Fibroblast of gingiva (primary cell): ENCODE results near the gene MYO1A.
"Not testable (repeated sequence)": the region's sequence is repeated elsewhere in the genome, so short reads cannot be mapped to it uniquely, and the experiment has no call there.

Experiments used
- DNase-seq: peaks from one replicate; pipeline ENCODE4 v3.0.0-alpha.2; 2011; ENCODE audit warnings: low read depth

Gene MYO1A

DNA sequence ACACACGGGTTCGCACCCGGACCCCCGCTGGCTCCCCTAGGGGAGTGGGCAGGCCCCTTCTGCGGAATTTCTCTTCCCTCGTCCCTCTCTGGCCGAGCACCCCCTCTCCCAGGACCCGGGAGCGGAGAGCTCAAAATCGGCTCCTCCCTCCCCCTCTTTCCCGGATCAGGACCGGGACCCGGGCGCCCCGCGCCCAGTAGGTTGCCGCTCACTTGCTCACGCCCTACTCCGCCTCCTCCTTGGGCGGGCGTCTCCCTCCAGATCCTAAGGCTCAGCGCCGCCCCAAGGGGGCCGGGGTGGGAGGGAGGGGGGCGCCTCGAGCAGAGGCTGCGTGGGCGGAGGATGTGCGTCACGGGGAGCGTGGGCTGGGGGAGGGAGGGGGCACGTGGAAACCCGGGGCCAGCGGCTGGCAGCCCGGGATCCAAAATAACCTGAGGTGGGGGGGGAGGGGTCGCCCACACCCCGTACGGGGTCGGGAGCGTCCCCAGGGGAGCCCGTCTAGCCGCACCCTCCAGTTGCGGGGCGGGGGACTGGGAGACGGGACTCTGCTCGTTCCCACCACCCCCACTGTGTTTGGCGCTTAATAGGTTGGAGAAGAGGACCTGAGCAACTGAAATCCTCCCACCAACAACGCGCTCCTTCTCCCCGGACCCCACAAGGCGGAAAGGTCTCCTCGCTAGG, 37.2 kb upstream of the MYO1A start:
- DNase-seq: peak; percentile 92

DNA sequence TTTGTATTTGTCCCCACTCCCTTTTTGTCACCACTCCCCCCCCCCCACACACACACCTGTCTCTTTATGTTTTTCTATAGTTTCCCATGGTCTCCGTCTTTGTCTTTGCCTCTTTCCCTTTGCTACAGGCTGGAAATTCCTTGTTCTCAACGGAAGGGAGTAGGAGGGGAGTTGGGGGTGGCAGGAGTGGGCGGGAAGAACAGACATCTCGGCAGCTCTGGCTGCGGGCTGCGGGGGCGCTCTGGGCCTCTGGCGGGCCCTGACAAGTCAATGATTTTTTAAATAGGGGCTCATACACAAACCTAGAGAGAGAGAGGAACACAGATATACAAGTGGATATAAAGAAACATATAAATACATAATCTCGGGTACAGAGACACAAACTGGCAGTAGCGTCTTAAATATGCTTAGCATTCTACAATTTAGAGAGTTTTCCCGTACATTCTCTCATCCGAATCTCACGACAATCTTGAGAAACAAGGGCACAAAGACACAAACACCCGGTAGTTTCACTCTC, 36.6 kb upstream of the MYO1A start:
- DNase-seq: peak; percentile 69

DNA sequence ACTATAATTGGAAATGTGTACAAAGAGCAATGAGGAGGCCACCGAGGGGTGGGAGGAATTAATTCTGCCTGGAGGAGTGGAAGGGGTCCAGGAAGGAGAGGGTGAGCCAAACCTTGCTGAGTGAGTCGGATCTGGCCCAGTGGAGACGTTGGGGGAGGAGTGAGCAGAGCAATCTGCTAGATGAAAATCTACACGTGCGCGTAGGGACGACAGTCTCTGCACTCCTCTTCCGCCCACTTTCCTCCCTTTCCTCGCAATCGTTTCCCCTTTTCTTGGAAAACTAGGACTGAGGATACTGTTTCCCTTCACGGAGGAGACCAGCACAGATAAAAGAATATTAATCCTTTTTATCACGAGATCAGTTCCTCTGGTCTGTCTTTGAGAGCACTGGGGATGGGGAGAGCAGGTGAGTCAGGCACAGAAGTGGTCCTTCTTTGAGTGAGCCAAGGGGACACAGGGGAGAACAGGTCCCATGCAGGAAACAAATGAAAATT, 36.1 kb upstream of the MYO1A start:
- DNase-seq: peak; percentile 73

DNA sequence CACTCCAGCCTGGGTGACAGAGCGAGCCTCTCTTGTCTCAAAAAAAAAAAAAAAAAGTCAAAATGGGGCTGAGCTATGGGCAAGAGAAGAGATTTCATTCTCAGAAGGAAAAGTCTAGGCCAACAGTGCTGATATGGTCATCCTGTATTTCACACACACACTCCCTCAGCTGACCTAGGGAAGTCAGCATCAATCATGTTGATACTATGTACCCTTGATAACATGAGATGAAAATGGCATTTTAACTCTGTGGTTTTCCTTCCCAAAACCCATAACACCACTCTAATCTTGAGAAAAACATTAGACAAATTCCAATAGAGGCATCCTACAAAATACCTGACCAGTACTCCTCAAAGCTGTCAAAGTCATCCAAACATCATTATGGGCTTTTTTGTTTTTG, 30.9 kb upstream of the MYO1A start:
- DNase-seq: no peak

DNA sequence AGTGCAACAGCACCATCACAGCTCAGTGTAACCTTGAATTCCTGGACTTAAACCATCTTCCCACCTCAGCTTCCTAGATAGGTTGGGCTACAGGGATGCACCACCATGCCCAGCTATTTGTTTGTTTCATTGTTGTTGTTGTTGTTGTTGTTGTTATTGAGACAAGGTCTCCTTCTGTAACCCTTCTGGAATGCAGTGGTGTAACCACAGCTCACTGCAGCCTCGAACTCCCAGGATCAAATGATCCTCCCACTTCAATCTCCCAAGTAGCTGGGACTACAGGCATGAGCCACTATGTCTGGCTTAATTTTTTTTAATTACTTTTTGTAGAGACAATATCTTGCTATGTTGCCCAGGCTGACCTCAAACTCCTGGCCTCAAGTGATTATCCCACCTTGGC, 29.9 kb upstream of the MYO1A start:
- DNase-seq: no peak

DNA sequence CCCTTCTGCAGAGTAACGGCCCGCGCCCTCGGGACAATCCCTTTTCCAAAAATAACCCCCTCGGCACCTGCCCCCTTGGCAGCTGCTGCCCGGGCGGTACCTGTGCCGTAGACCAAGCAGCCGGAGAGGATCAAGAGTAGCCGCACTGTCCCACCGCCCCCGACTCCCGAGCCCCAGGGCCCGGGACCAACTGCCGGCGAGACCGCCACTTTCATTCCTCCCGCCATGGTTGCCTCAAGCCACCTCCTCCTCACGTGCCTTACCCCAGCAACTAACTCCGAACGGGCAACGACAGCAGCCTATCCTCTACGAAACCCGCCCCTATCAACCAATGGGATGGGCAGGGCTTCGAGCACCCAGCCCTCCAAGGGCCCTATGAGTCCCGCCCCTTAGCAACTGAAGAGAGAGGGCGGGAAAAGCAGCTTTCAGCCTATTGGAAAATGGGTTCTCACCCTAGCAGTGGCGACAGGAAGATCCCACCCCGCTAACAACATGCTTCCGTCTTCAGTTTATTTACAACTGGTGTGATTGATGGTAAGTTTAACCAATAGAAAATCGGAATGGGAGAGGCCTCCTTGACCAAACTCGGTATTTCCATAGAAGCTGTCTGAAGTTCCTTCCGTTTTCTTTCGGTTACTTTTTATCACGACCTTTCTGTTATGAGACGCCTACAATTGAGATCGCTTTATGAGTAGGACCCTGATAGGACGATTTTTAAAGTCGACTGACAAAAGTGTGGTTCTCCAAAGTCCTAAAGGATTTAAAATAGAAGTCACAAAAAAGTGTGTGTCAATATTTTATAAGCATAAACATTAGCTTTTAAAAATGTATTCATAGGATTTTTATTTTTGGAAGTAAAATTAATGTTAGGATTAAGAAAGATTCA, 28.8 kb upstream of the MYO1A start, which contains the start of gene NEMP1:
Gene NEMP1 (minus strand): TSS at position 273 of the 886 bp plus-strand sequence. CDS start 46 bp downstream, at position 227.
- peak; percentile 100 for DNase-seq

DNA sequence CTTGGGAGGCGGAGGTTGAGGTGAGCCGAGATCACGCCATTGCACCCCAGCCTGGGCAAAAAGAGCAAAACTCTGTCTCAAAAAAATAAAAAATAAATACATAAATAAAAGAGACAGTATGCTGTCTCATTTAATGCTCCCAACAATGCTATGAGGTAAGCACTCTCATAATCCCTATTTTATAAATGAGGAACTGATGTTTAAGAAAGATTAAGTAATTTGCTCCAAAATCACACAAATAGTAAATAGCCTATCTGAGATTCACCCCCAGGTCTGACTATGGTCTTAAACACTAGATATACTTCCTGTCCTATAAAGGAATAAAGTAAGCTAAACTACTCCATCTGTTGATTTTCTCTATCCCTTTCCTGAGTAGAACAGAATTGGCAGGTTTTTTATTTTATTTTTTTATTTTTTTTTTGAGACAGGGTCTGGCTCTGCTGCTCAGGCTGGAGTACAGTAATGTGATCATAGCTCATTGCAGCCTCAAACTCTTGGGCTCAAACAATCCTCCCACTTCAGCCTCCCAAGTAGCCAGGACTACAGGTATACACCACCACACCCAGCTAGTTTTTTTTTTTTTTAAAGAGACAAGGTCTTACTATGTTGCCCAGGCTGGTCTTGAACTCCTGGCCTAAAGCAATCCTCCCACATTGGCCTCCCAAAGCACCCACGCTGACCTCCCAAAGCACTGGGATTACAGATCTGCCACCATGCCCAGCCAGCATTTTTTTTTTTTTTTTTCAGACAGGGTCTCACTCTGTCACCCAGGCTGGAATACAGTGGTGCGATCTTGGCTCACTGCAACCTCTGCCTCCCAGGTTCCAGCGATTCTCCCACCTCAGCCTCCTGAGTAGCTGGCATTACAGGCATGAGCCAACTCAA, 23.9 kb upstream of the MYO1A start:
- not testable (repeated sequence) for DNase-seq

DNA sequence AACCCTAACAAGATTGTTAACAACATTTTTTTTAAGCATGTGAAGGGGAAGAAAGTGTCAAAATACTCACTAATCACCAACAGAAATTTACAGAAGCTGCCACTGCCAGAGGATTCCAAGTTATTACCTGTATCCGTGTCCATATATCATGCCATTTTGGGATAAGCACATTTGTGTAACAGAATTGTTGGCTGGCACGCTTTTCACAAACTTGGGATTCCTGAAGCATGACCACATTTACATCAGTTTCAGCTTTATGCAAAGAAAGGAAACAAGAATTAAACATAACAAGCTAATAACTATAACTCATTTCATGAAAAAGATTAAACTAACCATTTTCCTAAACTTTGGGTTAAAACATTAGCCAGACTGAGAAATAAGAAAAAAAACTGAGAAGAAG, 22.7 kb upstream of the MYO1A start:
- DNase-seq: no peak

DNA sequence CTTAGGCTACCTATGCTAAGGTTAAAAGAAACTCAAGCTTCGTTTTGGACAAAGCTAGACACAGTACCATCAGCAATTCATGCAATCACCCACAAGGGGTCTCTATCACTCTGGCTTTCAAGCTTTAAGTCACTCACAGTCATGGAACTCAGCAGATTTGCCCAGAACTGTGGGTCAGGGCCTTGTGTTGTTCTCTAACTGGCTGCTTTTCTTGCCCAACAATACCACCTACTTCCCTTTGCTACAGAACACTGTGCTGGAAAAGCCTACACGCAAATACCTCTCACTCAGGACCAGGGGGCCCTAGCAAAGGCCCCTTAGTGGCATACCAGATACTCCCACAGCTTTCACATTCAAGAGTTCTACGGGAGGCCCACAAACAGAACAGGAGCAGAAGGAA, 19.6 kb upstream of the MYO1A start:
- peak; percentile 92 for DNase-seq

DNA sequence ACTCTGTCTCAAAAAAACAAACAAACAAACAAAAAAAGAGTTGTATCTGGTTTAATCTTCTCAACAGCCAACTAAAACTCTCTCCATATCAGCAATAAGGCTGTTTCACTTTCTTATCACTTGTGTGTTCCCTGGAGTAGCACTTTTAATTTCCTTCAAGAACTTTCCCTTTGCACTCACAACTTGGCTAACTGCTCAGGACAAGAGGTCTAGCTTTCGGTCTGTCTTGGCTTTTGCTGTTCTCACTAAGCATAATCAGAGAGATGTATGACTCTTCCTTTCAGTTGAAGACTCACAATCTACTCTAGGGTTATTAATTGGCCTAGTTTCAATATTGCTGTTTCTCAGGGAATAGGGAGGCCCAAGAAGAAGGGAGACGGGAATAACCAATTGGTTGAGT, 16.3 kb upstream of the MYO1A start:
- no peak for DNase-seq

DNA sequence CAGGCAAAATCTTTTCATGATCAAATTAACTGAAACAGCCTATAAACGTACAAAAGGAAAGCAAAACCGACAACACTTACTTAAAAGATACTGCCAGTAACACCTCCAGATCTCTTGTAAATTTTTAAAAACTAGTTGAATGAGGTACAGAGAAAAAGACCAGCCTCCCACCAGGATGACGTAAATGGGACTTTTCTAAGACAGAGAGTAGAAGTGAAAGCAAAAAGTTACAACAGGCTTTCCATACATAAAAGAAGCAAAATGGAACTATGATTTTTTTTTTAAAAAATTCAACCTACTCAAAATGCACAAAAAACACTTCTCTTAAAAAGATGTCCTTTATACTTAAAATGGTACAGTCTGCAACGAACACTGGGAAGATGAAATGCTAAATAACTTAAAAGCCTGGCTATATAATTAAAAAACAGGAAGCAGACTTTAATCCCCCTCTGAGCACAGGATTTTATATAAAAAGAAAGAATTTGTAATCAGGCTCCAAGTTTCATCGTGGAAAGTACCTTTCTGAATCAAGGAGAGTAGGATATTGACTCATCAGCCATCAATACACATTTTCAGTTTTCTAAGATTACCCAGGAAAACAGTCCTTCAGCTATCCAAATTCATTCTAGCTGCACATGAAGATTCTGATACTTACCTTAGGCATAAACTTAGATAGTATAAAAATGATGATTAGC, 14.2 kb upstream of the MYO1A start:
- no peak for DNase-seq

DNA sequence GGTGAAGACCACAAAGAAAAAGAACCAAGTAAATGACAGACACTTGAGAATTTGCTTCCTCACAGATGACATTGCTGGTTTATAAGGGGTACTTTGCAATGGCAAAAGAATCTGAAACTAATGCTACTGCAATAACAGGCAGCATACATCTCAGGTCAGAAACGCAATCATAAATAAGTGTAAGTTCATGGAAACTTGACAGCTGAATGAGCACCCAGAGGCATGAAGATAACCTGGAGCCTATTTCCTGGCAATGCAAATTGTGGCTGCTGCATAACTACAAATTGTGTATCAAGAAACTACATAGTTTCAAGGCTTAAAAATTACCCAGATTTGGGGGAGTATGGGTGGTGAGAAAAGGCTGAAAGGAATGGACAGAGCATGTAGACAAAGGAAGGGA, 8.5 kb upstream of the MYO1A start:
- DNase-seq: no peak

DNA sequence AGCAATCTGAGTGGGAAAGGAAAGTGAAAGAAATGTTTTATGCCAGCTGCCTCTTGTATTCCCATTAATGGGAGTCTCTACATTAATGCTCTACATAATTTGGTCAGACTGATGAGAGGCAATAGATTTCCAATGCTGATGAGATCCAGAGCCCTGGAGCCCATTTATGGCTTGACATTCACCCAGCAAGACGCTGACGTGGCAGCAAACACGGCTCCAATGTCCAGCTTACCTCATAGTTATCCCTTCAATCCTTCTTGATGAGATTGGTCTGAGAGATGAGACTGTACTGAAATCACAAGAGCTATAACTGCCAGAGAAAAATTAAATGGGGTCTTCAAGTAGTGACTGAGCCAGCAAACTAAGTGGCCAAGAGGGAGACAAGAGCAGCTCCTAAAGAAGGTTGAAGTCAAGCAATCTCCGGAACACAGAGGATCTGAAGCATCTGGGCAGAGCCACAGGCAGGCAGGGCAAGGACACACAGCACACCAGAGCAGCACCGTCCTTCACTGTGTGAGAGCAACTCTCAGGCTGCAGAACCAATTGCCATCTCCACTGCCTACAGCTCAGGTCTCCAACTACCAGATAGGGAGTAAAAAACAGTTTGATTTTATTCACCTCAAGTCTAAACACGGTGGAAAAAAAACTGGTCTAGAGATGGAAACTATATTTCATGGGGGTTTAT, 7.3 kb upstream of the MYO1A start:
- peak; percentile 21 for DNase-seq

DNA sequence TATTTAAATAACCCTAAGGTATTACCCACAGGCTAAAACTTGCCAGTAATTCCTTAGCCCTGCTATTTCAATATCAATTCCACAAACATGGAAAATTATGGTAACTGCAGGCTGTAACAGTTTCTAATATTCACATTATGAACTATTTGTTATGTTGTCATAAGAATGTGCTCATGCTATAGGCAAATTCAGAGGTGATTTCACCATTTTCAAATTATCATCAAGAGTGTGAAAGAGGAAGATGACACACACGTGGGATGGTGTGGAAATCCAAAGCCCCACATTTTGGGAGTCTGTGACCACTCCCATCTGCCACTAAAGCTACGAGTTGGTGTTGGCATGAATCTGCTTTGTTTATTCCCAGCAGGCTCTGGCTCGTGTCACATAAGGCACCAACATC, 5.9 kb upstream of the MYO1A start:
- no peak for DNase-seq

DNA sequence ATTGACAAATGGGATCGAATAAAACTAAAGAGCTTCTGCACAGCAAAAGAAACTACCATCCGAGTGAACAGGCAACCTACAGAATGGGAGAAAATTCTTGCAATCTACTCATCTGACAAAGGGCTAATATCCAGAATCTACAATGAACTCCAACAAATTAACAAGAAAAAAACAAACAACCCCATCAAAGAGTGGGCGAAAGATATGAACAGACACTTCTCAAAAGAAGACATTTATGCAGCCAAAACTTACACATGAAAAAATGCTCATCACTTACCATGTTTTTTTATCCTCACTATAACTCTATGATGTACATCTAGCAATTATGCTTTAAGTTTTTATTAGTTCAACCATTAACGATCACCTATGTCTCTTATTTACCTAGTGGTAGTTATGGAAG, 4.0 kb upstream of the MYO1A start:
- DNase-seq: not testable (repeated sequence)

DNA sequence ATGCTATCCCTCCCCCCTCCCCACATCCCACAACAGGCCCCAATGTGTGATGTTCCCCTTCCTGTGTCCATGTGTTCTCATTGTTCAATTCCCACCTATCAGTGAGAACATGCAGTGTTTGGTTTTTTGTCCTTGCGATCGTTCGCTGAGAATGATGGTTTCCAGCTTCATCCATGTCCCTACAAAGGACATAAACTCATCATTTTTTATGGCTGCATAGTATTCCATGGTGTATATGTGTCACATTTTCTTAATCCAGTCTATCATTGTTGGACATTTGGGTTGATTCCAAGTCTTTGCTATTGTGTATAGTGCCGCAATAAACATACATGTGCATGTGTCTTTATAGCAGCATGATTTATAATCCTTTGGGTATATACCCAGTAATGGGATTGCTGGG, 3.2 kb upstream of the MYO1A start:
- DNase-seq: not testable (repeated sequence)

DNA sequence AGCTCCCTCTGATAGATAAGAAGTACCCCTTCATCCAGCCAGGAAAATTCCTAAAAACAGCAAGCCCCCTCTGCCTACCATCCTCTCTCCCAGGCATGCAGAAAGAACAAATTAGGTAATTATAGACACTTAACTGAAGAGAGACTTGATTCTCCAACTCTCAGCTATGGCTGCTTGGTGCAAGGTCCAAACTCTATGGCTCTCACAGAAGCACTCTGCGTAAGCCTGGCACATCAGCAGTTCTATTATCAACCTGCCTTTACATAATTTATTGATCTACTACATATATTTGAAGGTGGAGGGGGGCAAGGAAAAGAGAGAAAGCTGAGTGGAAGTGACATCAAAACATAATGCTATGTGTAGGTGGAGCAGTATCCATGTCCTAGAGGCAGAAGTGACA, 1.1 kb upstream of the MYO1A start:
- DNase-seq: no peak

DNA sequence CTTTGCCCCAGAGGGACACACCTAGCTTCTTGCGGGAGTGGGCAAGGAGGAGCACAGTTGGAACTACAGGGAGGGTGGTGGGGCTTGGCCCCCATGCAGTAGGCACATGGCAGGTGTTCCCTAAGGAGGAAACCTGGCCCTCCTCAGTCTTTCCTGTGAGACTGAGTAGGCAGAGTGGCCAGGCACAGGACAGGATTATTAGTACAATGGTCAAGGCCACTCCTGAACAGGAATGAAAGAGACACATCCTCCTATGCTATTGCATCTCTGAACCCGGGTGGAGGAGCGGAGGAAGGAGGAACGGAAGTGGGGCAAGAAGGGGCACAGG, 846 bp downstream of the MYO1A start:
- DNase-seq: no peak

DNA sequence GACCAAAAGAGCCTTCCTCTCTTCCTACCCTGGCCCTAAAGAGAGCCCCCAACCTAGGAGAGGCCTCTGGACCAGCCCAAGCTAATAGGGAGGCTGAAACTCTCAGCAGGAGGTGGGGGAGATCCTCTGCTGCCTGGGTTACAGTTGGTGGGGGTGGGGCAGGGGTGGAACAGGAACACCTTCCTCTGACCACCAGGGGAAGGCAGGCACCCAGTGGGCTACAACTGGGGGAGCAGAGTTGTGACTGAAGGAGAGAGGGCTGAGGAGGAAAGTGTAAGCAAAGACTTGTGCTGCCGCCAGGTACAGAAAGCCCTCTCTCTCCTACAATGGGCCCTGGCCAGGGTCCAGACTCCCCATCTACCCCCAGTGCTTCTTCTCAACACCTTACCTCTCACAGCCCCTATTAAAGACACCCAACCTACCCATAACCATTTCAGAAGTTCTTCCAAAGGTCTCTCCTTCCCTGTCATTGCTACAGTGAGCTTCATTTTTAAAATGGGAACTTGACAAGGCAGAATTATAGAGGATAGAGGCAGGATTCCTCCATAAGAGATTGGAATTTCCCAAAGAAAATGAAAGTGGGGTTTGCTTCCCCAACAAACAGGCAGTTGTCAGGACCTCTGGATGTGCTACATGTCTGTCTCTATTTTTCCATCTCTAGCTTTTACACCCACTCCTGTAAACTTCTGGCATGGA, 1.4 kb downstream of the MYO1A start:
- DNase-seq: no peak

DNA sequence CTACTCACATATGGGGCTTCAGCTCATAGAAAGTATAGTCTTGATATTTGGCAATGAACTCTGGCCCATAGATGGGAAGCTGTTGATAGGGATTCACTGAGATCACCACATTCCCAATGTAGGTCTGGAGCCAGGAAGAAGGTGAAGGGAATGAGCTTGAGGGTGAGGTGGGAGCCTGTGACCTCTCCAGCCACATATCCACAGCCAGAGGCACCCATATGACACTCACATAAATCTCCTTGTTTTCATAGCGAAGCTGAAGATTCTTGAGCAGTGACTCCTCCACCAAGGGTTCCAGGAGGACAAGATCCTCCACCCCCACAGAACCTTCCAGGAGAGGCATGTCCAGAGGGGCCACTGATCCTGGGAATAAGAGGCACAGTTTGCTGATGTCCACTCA, 1.9 kb downstream of the MYO1A start:
- no peak for DNase-seq
